Amygdala (tissue), 56 donors: Measurements from ENCODE around the gene PARD3B.

Experiments
- DNase-seq, 56 donors: peaks; one replicate each; lab custom pipeline; 2025; lab: John Stamatoyannopoulos, UW

The PARD3B gene

GRCh38 chr2:205274801-205275200, 729.5 kb downstream of the PARD3B start:
- no peak for DNase-seq

- no peak for DNase-seq
These were observed 731.0 kb downstream of the PARD3B start for GRCh38 chr2:205276116-205276777.

GRCh38 chr2:205280596-205281236, 735.4 kb downstream of the PARD3B start:
- DNase-seq = no peak

- DNase-seq = no peak
These were observed 738.5 kb downstream of the PARD3B start for GRCh38 chr2:205283736-205284270.

- DNase-seq = no peak
These were observed 739.1 kb downstream of the PARD3B start for GRCh38 chr2:205284334-205284733.

- DNase-seq = no peak
These were observed 742.0 kb downstream of the PARD3B start for GRCh38 chr2:205287316-205287715.

GRCh38 chr2:205288686-205289085, 743.4 kb downstream of the PARD3B start:
- no peak for DNase-seq

- DNase-seq = no peak
These were observed 745.0 kb downstream of the PARD3B start for GRCh38 chr2:205290299-205290698.

GRCh38 chr2:205292665-205293295, 747.5 kb downstream of the PARD3B start:
- no peak for DNase-seq

GRCh38 chr2:205293559-205293958, 748.3 kb downstream of the PARD3B start:
- DNase-seq = no peak

- DNase-seq = no peak
These were observed 751.7 kb downstream of the PARD3B start for GRCh38 chr2:205296959-205297358.

GRCh38 chr2:205297368-205297767, 752.1 kb downstream of the PARD3B start:
- DNase-seq = no peak

- DNase-seq = no peak
These were observed 752.6 kb downstream of the PARD3B start for GRCh38 chr2:205297846-205298245.

- no peak for DNase-seq
These were observed 765.9 kb downstream of the PARD3B start for GRCh38 chr2:205311201-205311600.

- DNase-seq = no peak
These were observed 776.0 kb downstream of the PARD3B start for GRCh38 chr2:205321231-205321630.

GRCh38 chr2:205323929-205324328, 778.7 kb downstream of the PARD3B start:
- no peak for DNase-seq

- no peak for DNase-seq
These were observed 779.1 kb downstream of the PARD3B start for GRCh38 chr2:205324355-205324754.

GRCh38 chr2:205333351-205333750, 788.1 kb downstream of the PARD3B start:
- DNase-seq = no peak

GRCh38 chr2:205337274-205337673, 792.0 kb downstream of the PARD3B start:
- DNase-seq = no peak

- DNase-seq = no peak
These were observed 792.9 kb downstream of the PARD3B start for GRCh38 chr2:205338156-205338555.

GRCh38 chr2:205343103-205343502, 797.8 kb downstream of the PARD3B start:
- no peak for DNase-seq

GRCh38 chr2:205346649-205347048, 801.4 kb downstream of the PARD3B start:
- no peak for DNase-seq
